Measurements from ENCODE around the gene KDM4B. TPM values are rescaled to one million over a fixed set of nuclear protein-coding genes. Genes with fewer than 3 reads are reported as not detected.

KDM4B gene
- total RNA-seq, 1 experiment from 2014 or later = 7.2 TPM

DNA sequence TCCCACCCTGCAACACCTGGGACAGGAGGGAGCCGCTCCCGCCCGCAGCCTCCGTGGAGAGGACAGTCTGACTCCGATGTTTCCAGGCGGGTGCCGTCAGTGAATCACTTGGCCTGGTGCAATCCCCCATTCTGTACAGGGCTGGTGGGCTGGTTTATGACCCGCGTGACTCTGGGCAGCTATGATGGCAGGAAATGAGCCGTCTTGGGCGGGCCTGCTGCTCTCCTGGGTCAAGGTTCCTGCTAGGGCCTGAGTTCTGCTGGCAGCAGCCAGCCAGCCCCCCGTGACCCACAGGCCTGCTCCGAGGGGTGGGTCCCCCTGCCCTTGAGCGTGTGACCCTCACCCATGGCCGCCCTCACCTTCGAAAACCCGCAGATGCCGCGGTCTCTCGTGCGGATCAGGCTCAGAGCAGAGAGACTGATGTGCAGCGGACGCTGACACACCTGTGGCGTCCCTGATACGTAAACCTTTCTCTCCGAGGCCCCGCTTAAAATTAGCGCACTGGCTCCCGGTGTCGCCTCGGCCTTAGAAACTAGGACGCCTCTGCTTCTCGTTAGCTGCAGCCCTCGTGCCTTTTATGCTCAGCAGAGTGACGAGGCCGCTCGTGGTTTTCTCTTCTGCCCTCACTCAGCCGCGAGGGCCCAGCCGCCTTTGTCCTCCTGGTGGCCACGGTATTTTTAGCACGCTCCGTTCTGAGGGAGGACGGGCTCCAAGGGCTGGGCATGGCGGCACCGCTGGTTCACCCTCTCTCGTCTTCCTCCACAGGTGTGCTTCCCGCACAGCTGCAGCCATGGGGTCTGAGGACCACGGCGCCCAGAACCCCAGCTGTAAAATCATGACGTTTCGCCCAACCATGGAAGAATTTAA, 63.4 kb downstream of the KDM4B start:
- no peak for DNase-seq (ENCODE audit: low spot score)

DNA sequence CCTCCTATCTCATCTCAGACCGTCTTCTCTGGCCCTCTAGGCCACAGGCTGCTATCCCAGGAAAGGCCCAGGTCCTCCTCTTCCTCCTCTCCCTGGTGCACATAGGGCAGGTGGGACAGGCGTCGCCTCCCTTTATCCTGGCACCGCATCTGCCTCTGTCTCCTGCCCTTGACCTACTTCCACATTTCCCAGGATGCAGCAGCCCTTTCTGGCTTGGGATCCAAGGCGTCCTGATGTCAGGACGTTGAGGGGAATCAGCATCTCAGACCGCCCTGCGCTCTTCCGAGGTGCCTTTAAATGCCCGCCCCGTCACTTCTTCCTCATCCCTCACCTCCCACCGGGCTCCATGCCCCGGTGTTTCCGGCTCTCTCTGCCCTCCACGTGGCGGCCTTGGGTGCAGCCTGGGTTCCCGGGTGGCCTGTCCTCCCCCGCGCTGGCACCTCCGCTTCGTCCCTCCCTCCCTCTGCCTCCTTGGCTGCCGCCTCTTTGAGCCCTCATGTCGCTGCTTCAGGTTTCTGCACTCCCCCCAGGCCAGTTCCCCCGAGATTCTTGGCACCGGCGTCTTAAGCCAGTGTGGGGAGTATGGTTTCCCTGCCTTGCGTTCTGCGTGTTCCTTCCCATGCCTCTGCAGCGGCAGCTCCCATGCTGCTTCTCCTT, 66.3 kb downstream of the KDM4B start:
- no peak for DNase-seq (ENCODE audit: low spot score)

DNA sequence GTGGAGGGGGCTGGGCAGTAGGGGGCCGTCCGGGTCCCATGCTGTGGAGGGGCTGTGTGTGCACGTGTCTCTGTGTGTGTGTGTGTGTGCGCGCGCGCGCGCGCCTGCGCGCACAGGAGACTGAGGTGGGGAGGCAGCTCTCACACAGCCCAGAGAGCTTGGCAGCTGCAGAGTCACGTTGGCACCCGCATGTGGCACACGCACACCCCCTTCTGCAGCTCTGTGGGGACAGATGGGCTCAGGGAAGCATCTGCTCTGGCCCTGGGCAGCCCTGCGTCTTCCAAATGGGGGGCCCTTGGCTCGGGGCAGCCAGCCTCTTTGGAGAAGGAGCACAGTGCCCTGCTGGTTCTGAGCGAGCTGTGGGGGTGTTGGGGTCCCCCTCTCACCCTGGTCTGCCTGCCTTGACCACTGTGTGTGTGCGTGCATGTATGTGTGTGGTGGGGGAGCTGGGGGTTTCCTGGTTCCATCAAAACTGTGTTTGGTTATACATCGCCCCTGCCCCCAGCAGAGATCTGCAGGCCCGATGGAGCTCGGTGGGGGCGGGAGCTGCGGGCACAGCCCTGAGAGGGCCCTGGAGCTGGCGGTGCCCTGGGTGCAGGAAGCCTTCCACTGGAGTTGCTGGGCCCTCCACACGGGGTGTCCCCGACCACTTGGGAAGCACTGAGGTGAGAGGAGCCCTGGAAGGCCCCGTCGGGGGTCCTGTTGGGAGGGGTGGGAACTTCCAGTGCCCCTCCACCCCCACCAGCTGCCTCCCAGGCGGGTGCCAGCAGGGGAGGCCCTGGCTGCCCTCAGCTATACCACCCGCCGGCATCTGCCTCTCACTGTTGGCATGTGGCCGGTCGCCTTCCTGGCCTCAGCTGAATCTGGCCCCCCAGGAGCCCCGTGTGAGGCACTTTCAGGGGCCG, 67.1 kb downstream of the KDM4B start:
- DNase-seq (ENCODE audit: low spot score) = no peak

DNA sequence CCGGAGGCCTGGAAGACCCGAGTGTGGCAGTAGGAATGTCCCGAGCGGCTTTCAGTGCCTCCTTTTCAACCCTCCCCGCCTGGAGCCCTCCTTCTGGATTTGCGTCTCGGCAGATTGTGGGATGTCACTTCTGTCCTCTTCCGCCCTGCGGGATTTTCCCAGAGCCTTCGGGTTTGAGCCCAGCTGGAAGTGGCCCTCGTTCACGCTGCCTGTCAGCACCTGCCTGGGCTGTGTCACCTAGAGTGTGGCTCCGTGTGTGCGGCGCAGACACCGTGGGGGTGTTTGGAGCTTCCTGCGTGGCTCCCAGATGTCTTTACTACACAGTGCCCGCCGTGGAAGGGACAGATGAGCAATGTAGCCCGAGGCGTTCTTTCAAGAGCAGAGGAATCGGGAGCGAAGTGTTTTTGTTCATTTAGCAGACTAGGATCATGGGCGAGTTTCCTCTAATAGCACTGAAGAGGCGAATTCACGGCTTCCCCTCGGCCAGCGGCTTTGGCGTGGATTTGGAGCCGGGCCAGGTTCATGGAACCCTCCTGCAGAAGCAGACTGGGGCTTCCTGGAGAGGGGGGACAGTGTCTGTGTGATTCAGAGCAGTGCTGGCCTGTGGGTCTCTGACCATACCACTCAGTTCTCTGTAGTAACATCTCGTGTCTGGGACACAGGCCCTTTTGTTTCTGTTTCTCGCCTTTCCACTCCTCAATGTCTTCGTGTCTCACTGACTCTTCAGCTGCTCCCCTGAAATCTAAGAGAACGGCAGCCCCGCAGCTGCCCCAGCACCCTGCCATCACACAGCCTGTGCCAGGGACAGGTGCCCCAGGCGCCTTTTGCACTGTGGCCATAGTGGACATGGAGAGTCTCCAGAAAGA, 68.0 kb downstream of the KDM4B start:
- DNase-seq (ENCODE audit: low spot score) = no peak

DNA sequence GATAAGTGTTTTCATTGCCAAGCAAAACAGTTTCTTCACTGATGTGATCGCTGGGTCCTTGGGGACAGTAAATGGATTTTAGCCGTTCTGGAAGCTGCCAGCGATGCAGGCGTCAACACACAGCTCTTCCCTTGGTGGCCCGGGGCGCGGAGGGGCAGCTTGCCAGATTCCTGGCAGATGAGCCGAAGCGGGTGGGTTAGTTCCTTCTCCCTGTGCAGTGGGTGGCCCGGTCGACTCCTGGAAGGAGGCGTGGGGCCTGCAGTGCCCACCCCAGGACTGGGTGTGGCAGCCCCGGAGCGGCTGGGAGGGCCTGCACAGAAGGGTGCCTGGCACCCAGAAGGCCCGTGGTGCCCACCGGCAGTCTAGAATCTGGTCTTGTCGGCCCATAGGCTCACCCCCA, 69.0 kb downstream of the KDM4B start:
- no peak for DNase-seq (ENCODE audit: low spot score)

DNA sequence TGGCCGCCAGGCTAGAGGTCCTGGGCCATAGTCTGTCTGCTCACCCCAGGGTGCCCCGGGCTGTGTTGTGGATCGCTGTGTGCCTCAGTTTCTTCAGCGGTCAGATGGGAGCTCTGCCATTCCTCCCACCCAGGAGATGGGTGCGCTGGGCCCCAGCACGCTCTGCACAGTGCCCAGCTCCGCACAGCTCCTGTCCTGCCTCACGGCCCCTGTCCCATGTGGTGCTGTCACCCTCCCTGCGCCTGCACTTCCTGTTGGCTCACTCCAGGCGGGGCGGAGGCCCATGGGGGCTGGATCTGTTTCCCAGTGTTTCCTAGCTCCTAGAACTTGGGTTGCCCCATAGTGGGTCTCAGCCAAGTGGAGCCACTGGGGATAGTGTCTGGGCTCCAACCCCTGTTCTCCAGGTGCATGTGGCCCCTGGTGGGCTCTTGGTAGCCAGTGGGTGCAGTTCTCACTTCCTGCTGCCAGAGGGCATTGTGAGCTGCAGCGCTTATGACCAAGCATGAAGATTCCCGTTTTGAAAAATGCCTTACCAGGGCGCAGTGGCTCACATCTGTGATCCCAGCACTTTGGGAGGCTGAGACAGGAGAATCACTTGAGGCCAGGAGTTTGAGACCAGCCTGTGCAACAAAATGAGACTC, 69.8 kb downstream of the KDM4B start:
- peak; percentile 35 for DNase-seq (ENCODE audit: low spot score)

DNA sequence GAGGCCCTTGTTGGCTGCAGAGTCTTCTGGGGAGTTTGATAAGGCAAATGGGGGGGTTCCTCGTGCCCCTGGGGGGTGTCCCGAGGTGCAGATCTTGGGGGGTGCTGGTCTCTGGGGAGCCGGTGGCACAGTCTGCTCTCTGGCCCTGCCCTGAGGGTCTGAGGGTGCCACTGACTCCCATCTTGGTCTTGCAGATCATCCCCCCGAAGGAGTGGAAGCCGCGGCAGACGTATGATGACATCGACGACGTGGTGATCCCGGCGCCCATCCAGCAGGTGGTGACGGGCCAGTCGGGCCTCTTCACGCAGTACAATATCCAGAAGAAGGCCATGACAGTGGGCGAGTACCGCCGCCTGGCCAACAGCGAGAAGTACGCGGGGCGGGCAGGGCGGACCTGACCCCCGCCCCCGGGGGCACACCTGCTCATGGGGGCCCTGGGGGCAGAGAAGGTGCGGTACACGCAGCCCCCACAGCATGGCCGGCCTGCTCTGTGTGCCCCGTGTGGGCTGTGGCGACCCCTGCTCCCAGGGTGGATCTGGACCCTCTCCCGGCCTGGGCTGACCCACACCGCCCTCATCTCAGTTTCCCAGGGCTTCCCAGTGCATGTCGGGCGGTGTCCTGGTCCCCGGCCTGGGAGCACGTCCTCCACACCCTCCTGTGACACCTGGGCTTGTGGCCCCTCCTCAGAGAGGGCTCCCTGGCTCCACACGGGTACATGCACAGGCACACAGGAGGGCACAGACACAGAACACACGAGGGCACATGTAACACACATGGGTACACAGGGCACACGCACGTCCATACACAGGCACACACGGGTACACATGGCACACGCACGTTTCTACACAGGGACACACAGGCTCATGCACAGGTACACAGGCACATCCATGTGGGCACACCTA, 71.0 kb downstream of the KDM4B start:
- no peak for DNase-seq (ENCODE audit: low spot score)

DNA sequence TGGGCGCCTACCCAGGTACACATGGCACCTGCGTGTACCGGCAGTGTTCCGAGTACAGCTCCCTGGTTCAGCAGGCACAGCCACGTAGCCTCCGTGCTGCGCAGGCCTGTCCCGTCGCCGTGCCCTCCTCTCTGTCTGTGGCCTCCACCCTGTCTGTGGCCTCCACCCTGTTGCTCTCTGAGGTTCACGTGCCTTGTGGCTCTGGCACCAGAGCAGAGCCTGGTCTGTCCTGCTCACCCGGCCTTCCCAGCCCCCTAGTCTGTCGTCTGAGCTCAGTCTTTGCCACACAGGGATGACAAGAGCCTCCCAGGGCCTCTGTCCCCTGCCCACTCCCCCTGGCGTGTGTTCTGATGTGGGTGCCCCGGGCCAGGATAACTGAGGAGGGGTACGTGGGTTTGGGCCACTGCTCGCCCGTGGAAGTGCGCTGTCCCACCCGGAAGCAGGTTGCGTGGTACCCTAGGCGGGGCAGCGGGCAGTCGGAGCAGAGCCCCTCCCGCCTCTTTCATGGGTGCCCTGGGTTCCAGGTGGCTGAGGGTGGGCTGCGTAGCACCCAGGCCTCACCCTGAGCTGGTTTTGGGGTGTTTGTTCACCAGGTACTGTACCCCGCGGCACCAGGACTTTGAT, 71.7 kb downstream of the KDM4B start:
- no peak for DNase-seq (ENCODE audit: low spot score)

DNA sequence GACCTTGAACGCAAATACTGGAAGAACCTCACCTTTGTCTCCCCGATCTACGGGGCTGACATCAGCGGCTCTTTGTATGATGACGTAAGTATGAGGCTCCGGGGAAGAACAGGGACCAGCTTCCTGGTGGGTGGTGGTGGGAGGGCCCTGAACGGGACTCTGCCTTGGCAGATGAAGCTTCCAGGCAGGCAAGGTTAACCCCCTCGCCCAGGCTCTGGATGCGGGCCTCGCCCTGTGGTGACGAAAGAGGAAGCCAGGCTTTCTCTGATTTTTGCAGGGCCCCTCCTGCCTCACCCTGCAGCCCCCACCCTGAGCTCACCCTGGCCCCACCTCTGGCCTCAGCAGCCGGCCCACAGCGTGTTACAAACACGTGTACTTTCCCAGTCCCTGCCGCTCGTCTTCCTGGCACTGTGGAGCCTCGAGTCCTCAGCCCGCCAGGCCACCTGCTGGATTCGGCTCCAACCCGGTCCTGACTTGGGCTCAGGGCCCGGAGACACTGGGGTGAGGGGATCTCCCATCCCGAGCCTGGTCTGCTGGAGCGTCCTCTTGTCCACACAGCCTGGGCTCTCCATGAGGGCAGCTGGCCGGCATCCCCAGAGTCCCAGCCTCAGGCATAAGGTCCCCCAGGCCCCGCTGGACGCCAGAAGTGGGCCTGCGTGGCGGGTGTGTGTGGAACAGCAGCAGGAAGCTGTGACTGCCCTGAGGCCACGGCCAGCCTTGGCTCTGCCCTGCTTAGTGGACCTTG, 72.4 kb downstream of the KDM4B start:
- DNase-seq (ENCODE audit: low spot score) = no peak

DNA sequence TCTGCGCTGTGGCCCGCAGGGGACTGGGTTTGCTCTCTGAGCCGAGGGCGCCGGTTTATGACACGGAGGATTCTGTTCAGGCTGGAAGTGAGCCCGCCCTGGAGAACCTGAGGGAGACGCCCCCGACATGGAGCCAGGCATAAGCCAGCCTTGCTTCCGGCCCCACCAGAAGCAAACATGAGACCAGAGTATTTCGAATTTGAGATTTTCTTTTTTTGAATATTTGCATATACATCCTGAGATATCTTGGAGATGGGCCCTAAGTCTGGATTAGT, 72.9 kb downstream of the KDM4B start:
- DNase-seq (ENCODE audit: low spot score) = no peak

DNA sequence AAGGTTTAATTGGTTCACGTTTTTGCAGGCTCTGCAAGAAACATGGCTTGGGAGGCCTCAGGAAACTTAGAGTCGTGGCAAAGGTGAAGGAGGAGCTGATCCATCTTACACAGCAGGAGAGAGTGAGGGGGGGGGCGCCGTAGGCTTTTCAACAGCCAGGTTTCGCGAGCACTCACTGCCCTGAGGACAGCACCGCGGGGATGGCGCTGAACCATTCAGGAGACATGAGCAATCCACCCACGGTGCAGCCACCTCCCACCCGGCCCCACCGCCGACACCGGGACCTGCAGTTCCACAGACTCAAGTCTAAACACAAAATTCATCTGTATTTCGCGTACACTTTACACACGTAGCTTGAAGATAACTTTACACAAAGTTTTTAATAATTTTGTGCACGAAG, 73.6 kb downstream of the KDM4B start:
- no peak for DNase-seq (ENCODE audit: low spot score)

DNA sequence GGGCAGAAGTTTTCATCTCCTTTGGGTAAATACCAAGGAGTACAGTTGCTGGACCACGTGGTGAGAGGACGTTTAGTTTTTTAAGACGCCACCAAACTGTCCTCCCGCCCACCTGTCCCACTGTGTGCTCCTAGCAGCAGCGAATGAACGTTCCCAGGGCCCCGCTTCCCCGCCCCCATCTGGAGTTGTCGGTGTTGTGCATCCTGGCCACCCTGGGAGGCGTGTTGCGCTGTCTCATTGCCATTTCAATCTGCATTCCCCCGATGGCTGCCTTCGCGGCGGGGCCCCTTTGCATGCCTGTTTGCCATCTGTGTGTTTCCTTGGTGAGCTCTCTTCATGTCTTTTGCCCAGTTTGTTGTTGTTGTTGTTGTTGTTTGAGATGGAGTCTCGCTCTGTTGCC, 76.1 kb downstream of the KDM4B start:
- no peak for DNase-seq (ENCODE audit: low spot score)

DNA sequence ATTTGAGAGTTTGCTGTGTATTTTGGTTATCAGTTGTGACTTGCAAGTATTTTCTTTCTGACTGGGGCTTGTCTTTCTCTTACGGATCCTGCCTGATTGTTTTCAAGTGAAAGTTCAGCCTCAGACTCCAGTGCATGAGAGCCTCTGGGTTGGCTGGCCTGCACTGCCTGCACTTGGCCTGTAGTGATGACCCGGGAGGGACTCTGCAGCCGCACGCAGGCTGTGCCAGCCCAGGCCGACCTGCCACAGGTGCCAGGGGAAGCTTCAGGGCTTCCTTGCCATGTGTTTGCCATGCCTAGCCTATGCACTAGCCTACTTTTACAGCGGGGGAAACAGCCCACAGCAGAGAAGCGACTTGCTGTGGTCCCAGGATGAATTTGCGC, 77.0 kb downstream of the KDM4B start:
- DNase-seq (ENCODE audit: low spot score) = no peak

DNA sequence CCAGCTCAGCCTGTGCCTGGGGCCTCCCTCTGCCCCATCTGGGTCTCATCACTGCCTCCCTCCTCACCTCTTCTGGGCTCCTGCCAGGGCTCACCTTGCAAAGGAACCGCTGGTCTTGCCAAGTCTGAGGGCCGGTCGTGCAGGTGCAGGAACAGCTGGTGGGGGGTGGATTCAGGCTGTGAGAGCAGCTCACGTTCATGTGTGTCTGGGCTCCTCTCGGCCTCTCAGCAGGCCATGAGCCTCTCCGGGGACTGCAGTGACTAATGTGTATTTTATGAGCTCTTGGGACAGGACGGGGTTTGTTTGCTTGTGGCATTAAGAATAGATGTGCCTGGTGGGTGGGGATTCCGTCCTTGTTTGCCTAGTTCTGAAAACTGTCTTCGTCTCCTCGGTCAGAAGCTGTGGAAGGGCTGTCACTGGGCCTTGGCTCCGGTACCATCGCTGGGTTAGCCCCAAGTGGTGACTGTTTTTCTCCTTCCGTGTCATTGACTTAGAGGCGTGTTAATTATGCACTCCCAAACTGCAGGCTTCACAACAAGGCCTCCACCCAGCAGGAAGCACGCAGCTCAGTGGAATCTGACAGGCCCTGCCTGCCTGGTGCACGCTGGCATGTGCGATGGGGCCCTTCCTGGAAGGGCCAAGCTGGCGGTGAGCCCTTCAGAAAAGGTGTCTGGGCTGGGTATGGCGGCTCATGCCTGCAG, 77.6 kb downstream of the KDM4B start:
- peak; percentile 58 for DNase-seq (ENCODE audit: low spot score)

DNA sequence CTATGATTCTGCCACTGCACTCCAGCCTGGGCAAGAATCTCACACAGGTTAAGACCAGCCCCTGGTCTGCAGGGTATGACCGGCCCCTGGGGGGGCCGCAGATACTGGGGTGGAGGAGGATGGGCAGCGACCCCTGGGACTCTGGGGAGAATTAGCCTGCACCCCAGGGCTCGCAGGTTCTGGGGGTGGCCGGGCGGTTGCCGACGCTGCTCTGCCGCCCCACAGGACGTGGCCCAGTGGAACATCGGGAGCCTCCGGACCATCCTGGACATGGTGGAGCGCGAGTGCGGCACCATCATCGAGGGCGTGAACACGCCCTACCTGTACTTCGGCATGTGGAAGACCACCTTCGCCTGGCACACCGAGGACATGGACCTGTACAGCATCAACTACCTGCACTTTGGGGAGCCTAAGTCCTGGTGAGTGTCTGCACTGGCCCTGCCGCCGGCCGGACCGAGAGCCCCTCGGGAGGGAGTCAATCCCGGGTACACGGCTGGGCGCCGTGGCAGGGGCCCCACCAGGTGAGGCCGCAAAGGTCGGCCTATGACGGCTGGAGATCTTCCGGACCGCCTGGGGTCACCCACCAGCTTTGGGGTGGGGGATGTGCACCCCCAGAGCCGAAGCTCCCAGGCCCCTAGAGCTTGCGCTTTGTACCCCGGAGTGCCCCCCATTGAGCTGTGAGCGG, 78.5 kb downstream of the KDM4B start:
- no peak for DNase-seq (ENCODE audit: low spot score)

DNA sequence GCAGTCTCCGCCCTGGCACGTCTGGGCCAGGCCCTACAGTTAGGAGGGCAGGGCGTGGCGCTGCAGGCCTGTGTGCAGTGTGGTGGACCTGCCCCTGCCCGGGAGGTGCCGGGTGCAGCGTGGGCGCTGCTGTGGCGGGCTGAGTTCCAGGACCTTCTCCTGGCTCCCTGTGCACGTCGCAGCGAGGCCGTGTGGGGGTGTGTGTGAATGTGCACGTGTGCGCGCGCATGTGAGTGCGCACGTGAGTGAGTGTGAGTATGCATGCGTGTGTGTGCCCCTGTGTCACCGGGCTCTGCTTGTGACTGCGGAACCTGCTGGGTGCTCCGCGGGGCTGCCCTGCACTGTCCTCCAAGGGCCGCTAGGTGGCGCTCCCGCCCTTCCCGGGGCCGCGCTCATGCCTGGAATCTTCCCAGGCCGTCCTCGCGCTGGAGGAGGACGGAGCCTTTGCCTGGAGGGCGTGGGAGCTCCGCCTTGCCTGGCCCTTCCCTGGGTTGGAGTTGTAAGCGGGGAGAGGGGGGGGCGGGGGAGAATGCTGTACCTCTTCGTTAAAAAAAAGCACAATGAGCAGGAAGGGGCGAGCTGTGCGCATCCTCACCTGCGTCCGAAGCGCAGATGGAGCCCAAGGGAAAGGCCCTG, 79.3 kb downstream of the KDM4B start:
- peak; percentile 83 for DNase-seq (ENCODE audit: low spot score)

Data from H4 (cell line).